ENCODE measurements around the gene ZNF581.

The ZNF581 gene

GRCh38 chr19:55638864-55639359 lies 4.5 kb upstream of the ZNF581 start (continued):
- TF ChIP-seq ZSCAN16 (tag by site-specific recombination; IDR thresholded peaks at IDR 0.05) (no peak), ZNF292 (tag by site-specific recombination; IDR thresholded peaks at IDR 0.05; ENCODE audit: borderline replicate concordance, low read depth) (no peak), ZIC2 (tag by site-specific recombination; IDR thresholded peaks at IDR 0.05) (no peak), ZNF121 (tag by site-specific recombination; IDR thresholded peaks at IDR 0.05) (peak; percentile 73; the same call in 1 of the 2 replicates), ZNF175 (tag by site-specific recombination; IDR thresholded peaks at IDR 0.05) (no peak), SP2 (tag by site-specific recombination; IDR thresholded peaks at IDR 0.05) (no peak), ZNF830 (tag by site-specific recombination; IDR thresholded peaks at IDR 0.05; ENCODE audit: low read depth) (no peak), ZNF843 (tag by site-specific recombination; IDR thresholded peaks at IDR 0.05) (0 out of 2 replicates have a peak, but pooled peaks have one; percentile 45), ZNF302 (tag by site-specific recombination; IDR thresholded peaks at IDR 0.05; ENCODE audit: low read depth) (no peak), ZNF311 (tag by site-specific recombination; IDR thresholded peaks at IDR 0.05; ENCODE audit: borderline replicate concordance) (no peak), ZNF624 (tag by site-specific recombination; IDR thresholded peaks at IDR 0.05) (no peak), ZNF335 (tag by site-specific recombination; conservative IDR thresholded peaks at IDR 0.05) (peak; percentile 48), ZNF768 (tag by site-specific recombination; IDR thresholded peaks at IDR 0.05) (no peak), SALL2 (tag by site-specific recombination; IDR thresholded peaks at IDR 0.05; ENCODE audit: borderline replicate concordance) (no peak), ZNF266 (tag by site-specific recombination; IDR thresholded peaks at IDR 0.05; ENCODE audit: low read depth) (no peak), ZNF654 (tag by site-specific recombination; IDR thresholded peaks at IDR 0.05; ENCODE audit: low read depth) (peak; percentile 36), ZNF223 (tag by site-specific recombination; IDR thresholded peaks at IDR 0.05) (no peak), ZFHX2 (tag by site-specific recombination; conservative IDR thresholded peaks at IDR 0.05) (peak; percentile 53), ZNF585B (tag by site-specific recombination; IDR thresholded peaks at IDR 0.05) (no peak), ZNF202 (tag by site-specific recombination; IDR thresholded peaks at IDR 0.05; ENCODE audit: borderline replicate concordance) (no peak), ZNF2 (tag by site-specific recombination; IDR thresholded peaks at IDR 0.05) (no peak), TCF7L2 (IDR thresholded peaks at IDR 0.05; ENCODE audit: borderline replicate concordance, low read depth, low read length) (no peak), ZNF18 (tag by site-specific recombination; IDR thresholded peaks at IDR 0.05) (no peak)
- TF ChIP-seq, protein P1, sequence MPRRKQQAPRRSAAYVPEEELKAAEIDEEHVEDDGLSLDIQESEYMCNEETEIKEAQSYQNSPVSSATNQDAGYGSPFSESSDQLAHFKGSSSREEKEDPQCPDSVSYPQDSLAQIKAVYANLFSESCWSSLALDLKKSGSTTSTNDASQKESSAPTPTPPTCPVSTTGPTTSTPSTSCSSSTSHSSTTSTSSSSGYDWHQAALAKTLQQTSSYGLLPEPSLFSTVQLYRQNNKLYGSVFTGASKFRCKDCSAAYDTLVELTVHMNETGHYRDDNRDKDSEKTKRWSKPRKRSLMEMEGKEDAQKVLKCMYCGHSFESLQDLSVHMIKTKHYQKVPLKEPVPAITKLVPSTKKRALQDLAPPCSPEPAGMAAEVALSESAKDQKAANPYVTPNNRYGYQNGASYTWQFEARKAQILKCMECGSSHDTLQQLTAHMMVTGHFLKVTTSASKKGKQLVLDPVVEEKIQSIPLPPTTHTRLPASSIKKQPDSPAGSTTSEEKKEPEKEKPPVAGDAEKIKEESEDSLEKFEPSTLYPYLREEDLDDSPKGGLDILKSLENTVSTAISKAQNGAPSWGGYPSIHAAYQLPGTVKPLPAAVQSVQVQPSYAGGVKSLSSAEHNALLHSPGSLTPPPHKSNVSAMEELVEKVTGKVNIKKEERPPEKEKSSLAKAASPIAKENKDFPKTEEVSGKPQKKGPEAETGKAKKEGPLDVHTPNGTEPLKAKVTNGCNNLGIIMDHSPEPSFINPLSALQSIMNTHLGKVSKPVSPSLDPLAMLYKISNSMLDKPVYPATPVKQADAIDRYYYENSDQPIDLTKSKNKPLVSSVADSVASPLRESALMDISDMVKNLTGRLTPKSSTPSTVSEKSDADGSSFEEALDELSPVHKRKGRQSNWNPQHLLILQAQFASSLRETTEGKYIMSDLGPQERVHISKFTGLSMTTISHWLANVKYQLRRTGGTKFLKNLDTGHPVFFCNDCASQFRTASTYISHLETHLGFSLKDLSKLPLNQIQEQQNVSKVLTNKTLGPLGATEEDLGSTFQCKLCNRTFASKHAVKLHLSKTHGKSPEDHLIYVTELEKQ (tag by site-specific recombination; IDR thresholded peaks at IDR 0.05; ENCODE audit: borderline replicate concordance), result no peak
- TF ChIP-seq, protein P2, sequence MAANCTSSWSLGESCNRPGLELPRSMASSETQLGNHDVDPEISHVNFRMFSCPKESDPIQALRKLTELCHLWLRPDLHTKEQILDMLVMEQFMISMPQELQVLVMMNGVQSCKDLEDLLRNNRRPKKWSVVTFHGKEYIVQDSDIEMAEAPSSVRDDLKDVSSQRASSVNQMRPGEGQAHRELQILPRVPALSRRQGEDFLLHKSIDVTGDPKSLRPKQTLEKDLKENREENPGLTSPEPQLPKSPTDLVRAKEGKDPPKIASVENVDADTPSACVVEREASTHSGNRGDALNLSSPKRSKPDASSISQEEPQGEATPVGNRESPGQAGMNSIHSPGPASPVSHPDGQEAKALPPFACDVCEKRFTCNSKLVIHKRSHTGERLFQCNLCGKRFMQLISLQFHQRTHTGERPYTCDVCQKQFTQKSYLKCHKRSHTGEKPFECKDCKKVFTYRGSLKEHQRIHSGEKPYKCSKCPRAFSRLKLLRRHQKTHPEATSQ (tag by site-specific recombination; IDR thresholded peaks at IDR 0.05), result no peak
- TF ChIP-seq, protein P3, sequence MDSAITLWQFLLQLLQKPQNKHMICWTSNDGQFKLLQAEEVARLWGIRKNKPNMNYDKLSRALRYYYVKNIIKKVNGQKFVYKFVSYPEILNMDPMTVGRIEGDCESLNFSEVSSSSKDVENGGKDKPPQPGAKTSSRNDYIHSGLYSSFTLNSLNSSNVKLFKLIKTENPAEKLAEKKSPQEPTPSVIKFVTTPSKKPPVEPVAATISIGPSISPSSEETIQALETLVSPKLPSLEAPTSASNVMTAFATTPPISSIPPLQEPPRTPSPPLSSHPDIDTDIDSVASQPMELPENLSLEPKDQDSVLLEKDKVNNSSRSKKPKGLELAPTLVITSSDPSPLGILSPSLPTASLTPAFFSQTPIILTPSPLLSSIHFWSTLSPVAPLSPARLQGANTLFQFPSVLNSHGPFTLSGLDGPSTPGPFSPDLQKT (IDR thresholded peaks at IDR 0.05; ENCODE audit: borderline replicate concordance, low read depth, low read length), result no peak
- TF ChIP-seq, protein P4, sequence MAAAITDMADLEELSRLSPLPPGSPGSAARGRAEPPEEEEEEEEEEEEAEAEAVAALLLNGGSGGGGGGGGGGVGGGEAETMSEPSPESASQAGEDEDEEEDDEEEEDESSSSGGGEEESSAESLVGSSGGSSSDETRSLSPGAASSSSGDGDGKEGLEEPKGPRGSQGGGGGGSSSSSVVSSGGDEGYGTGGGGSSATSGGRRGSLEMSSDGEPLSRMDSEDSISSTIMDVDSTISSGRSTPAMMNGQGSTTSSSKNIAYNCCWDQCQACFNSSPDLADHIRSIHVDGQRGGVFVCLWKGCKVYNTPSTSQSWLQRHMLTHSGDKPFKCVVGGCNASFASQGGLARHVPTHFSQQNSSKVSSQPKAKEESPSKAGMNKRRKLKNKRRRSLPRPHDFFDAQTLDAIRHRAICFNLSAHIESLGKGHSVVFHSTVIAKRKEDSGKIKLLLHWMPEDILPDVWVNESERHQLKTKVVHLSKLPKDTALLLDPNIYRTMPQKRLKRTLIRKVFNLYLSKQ (tag by site-specific recombination; IDR thresholded peaks at IDR 0.05; ENCODE audit: borderline replicate concordance), result no peak
- TF ChIP-seq, protein P5, sequence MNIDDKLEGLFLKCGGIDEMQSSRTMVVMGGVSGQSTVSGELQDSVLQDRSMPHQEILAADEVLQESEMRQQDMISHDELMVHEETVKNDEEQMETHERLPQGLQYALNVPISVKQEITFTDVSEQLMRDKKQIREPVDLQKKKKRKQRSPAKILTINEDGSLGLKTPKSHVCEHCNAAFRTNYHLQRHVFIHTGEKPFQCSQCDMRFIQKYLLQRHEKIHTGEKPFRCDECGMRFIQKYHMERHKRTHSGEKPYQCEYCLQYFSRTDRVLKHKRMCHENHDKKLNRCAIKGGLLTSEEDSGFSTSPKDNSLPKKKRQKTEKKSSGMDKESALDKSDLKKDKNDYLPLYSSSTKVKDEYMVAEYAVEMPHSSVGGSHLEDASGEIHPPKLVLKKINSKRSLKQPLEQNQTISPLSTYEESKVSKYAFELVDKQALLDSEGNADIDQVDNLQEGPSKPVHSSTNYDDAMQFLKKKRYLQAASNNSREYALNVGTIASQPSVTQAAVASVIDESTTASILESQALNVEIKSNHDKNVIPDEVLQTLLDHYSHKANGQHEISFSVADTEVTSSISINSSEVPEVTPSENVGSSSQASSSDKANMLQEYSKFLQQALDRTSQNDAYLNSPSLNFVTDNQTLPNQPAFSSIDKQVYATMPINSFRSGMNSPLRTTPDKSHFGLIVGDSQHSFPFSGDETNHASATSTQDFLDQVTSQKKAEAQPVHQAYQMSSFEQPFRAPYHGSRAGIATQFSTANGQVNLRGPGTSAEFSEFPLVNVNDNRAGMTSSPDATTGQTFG (tag by site-specific recombination; IDR thresholded peaks at IDR 0.05; ENCODE audit: borderline replicate concordance), result no peak
